Astrocyte (in vitro differentiated cells and primary cell): ENCODE measurements around the gene SYT2. TPM values are rescaled to one million over a fixed set of nuclear protein-coding genes. Genes with fewer than 3 reads are reported as not detected.
"Not testable (repeated sequence)": the region's sequence is repeated elsewhere in the genome, so short reads cannot be mapped to it uniquely, and the experiment has no call there.

Source experiments
- DNase-seq: peaks from one replicate; pipeline ENCODE4 v3.0.0-alpha.2; 2010; ENCODE audit warnings: low read depth
- FAIRE-seq: peaks from 2 replicates; lab custom pipeline; 2011; peaks lifted over from hg19 to GRCh38; lab: Jason Lieb, UNC
- H2AFZ ChIP-seq: 2 replicates; pipeline ENCODE4 v1.6.0; 2012; ENCODE audit warnings: low read depth, low read length, inconsistent platforms
- H3K27ac ChIP-seq: 2 replicates; pipeline ENCODE4 v1.5.1; 2011; ENCODE audit warnings: low read depth, low read length, inconsistent platforms
- H3K27me3 ChIP-seq: 2 replicates; pipeline ENCODE4 v1.6.0; 2011; ENCODE audit warnings: low read length, inconsistent platforms; ENCODE audit not compliant: insufficient read depth
- H3K36me3 ChIP-seq: 2 replicates; pipeline ENCODE4 v1.5.1; 2011; ENCODE audit warnings: low read length, inconsistent platforms; ENCODE audit not compliant: insufficient read depth
- H3K4me1 ChIP-seq: 2 replicates; pipeline ENCODE4 v1.5.1; 2011; ENCODE audit warnings: low read length, inconsistent platforms; ENCODE audit not compliant: insufficient read depth
- H3K4me2 ChIP-seq: 2 replicates; pipeline ENCODE4 v1.6.0; 2012; ENCODE audit warnings: low read length, inconsistent platforms
- H3K4me3 ChIP-seq: 2 replicates; pipeline ENCODE4 v1.5.1; 2011; ENCODE audit warnings: low read depth, mild to moderate bottlenecking, low read length, inconsistent platforms; ENCODE audit not compliant: insufficient read depth
- H3K79me2 ChIP-seq: 2 replicates; pipeline ENCODE4 v1.6.0; 2012; ENCODE audit warnings: mild to moderate bottlenecking, low read length, inconsistent platforms; ENCODE audit not compliant: insufficient read depth
- H3K9ac ChIP-seq: 2 replicates; pipeline ENCODE4 v1.6.0; 2012; ENCODE audit warnings: mild to moderate bottlenecking, low read length, inconsistent platforms
- H3K9me3 ChIP-seq: 2 replicates; pipeline ENCODE4 v1.5.1; 2012; ENCODE audit warnings: low read depth, mild to moderate bottlenecking, low read length, inconsistent platforms; ENCODE audit not compliant: insufficient read depth
- H4K20me1 ChIP-seq: 2 replicates; pipeline ENCODE4 v1.6.0; 2012; ENCODE audit warnings: low read length, inconsistent platforms; ENCODE audit not compliant: insufficient read depth
- H3K27ac Mint-ChIP-seq: one replicate; pipeline ENCODE4 v1.8.0; 2021; ENCODE audit warnings: mild to moderate bottlenecking, mixed read lengths; ENCODE audit not compliant: unreplicated experiment
- H3K27me3 Mint-ChIP-seq: one replicate; pipeline ENCODE4 v1.8.0; 2021; ENCODE audit warnings: low read depth, mixed read lengths; ENCODE audit not compliant: unreplicated experiment
- H3K36me3 Mint-ChIP-seq: one replicate; pipeline ENCODE4 v1.8.0; 2021; ENCODE audit warnings: low read depth, mixed read lengths; ENCODE audit not compliant: unreplicated experiment
- H3K4me1 Mint-ChIP-seq: one replicate; pipeline ENCODE4 v1.8.0; 2021; ENCODE audit warnings: low read depth, mixed read lengths; ENCODE audit not compliant: unreplicated experiment
- H3K4me3 Mint-ChIP-seq: one replicate; pipeline ENCODE4 v1.8.0; 2021; ENCODE audit warnings: mild to moderate bottlenecking, moderate library complexity, mixed read lengths; ENCODE audit not compliant: unreplicated experiment
- H3K9me3 Mint-ChIP-seq: one replicate; pipeline ENCODE4 v1.8.0; 2021; ENCODE audit warnings: mild to moderate bottlenecking, mixed read lengths; ENCODE audit not compliant: unreplicated experiment
- EZH2 ChIP-seq: IDR thresholded peaks from 2 replicates; pipeline ENCODE4 v1.6.1; 2012; ENCODE audit warnings: mild to moderate bottlenecking, low read length, inconsistent platforms; ENCODE audit not compliant: insufficient read depth
- total RNA-seq: library from RNA; stranded (reverse); gene quantifications from 2 replicates; pipeline ENCODE4 v1.2.1, GENCODE V29; 2021
- TF ChIP-seq, protein P1 (sequence below): IDR thresholded peaks from 2 replicates; pipeline ENCODE4 v1.5.1; 2011; ENCODE audit warnings: low read depth, mild to moderate bottlenecking, inconsistent platforms, low read length, moderate library complexity; ENCODE audit not compliant: insufficient read depth

The SYT2 gene
- total RNA-seq, 1 donor from 2014 or later, result 0.27 TPM

DNA sequence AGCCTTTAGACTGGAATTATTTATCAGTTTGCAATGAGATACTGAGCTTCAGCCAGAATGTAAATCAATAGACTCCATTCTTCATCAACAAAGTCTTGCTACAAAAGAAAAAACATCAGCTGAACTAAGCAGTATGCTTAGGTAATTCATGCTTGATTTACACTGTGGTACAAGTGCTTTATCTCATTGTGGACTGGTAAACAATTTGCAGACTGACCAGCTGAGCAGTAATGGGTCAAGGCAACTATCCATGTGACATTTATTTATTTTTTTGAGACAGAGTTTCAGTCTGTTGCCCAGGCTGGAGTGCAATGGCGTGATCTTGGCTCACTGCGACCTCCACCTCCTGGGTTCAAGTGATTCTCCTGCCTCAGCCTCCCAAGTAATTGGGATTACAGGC lies 39.8 kb upstream of the SYT2 start:
- FAIRE-seq (no peak), DNase-seq (no peak)
- peaks cover 4% of the 10 kb centered on the region for H3K79me2 ChIP-seq
- Mint-ChIP-seq H3K27me3 (no peaks in the 10 kb centered on the region), H3K36me3 (peaks cover 30% of the 10 kb centered on the region), H3K4me3 (no peak overlapping the region), H3K4me1 (no peaks in the 10 kb centered on the region), H3K9me3 (no peaks in the 10 kb centered on the region), H3K27ac (no peak overlapping the region)
- H3K27me3 ChIP-seq, result no peaks in the 10 kb centered on the region
- H3K4me3 ChIP-seq, result no peak overlapping the region
- no peaks in the 10 kb centered on the region for H3K4me1 ChIP-seq
- peaks cover 41% of the 10 kb centered on the region for H4K20me1 ChIP-seq
- H3K9ac ChIP-seq, result no peak overlapping the region
- H3K9me3 ChIP-seq, result no peaks in the 10 kb centered on the region
- no peak overlapping the region for H3K27ac ChIP-seq
- peaks cover 83% of the 10 kb centered on the region for H3K36me3 ChIP-seq
- H2AFZ ChIP-seq, result no peak overlapping the region
- no peak overlapping the region for H3K4me2 ChIP-seq
- no peak for TF ChIP-seq EZH2
- TF ChIP-seq, protein P1, sequence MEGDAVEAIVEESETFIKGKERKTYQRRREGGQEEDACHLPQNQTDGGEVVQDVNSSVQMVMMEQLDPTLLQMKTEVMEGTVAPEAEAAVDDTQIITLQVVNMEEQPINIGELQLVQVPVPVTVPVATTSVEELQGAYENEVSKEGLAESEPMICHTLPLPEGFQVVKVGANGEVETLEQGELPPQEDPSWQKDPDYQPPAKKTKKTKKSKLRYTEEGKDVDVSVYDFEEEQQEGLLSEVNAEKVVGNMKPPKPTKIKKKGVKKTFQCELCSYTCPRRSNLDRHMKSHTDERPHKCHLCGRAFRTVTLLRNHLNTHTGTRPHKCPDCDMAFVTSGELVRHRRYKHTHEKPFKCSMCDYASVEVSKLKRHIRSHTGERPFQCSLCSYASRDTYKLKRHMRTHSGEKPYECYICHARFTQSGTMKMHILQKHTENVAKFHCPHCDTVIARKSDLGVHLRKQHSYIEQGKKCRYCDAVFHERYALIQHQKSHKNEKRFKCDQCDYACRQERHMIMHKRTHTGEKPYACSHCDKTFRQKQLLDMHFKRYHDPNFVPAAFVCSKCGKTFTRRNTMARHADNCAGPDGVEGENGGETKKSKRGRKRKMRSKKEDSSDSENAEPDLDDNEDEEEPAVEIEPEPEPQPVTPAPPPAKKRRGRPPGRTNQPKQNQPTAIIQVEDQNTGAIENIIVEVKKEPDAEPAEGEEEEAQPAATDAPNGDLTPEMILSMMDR, result no peak

DNA sequence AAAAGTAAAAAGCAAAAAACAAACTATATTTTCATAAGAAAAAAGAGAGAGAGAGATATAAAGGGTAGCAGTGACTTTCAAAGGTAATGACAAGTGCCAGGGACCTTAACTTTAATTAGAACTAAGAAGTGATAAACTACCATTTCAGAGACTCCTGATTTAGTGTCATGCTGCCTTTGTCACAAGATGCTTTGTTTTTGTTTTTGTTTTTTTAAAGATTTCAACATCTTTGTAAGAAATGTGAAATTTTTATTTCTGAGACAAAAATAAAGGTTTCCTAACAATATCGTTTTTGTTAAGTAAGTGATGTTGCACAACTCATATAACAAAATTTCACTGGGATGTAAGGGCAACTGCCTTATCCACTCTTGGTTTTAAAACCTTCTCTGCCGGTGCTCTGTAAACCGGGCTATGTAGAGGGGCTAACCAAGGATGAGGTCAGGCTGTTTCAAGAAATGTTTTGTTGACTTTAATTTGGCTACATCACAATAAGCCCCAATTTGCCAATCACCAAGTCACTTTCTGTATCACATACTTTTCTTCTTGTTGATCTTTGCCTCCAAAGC lies 35.2 kb upstream of the SYT2 start:
- Mint-ChIP-seq H3K27me3 (no peaks in the 10 kb centered on the region), H3K36me3 (peaks cover 28% of the 10 kb centered on the region), H3K9me3 (no peaks in the 10 kb centered on the region), H3K27ac (no peak overlapping the region), H3K4me1 (no peaks in the 10 kb centered on the region), H3K4me3 (no peak overlapping the region)
- H3K9me3 ChIP-seq, result no peaks in the 10 kb centered on the region
- H3K36me3 ChIP-seq, result peaks cover 74% of the 10 kb centered on the region
- no peak for TF ChIP-seq EZH2
- TF ChIP-seq, protein P1, result no peak
- H3K9ac ChIP-seq, result no peak overlapping the region
- H3K27me3 ChIP-seq, result no peaks in the 10 kb centered on the region
- peaks cover 4% of the 10 kb centered on the region for H3K79me2 ChIP-seq
- no peaks in the 10 kb centered on the region for H3K4me1 ChIP-seq
- H3K27ac ChIP-seq, result no peak overlapping the region
- no peak overlapping the region for H2AFZ ChIP-seq
- no peak for FAIRE-seq
- no peak overlapping the region for H3K4me3 ChIP-seq
- no peak overlapping the region for H3K4me2 ChIP-seq
- peaks cover 45% of the 10 kb centered on the region for H4K20me1 ChIP-seq
- DNase-seq, result no peak

DNA sequence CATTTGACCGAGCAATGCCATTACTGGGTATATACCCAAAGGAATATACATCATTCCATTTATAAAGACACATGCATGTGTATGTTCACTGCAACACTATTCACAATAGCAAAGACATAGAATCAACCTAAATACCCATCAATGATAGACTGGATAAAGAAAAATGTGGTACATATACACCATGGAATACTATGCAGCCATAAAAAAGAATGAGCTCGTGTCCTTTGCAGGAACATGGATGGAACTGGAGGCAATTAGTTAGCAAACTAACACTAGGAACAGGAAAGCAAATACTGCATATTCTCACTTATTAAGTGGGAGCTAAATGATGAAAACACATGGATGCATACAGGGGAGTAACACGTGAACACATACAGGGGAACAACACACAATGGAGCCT lies 34.5 kb upstream of the SYT2 start:
- H3K79me2 ChIP-seq, H3K27me3 Mint-ChIP-seq, H3K27me3 ChIP-seq, FAIRE-seq, H2AFZ ChIP-seq, H3K27ac ChIP-seq, H3K4me1 Mint-ChIP-seq, H3K4me3 ChIP-seq, H3K9ac ChIP-seq, H3K4me2 ChIP-seq, H3K9me3 ChIP-seq, DNase-seq, H3K4me1 ChIP-seq, H3K27ac Mint-ChIP-seq, H3K4me3 Mint-ChIP-seq, H3K9me3 Mint-ChIP-seq: not testable (repeated sequence)
- Histone ChIP-seq H4K20me1 (peaks cover 43% of the 10 kb centered on the region), H3K36me3 (peaks cover 68% of the 10 kb centered on the region)
- peaks cover 28% of the 10 kb centered on the region for H3K36me3 Mint-ChIP-seq
